ENCODE data around the gene E4F1.

The E4F1 gene

DNA sequence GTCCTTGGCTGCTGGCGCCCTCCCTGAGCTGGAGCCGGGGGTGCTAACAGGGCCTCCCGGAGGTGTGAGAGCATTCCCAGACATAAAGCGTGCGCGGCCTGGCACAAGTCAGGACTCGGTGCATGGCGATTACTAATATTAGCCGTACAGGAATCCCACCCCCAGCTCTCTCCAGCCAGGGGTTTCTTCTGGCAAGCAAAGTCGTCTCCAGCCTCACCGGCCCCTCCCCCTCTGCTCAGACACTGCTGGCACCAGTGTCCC lies 32.0 kb upstream of the E4F1 start:
- peaks cover 2% of the 10 kb centered on the region for H3K79me2 ChIP-seq
- H3K4me1 ChIP-seq = peaks cover 7% of the 10 kb centered on the region
- H3K4me3 ChIP-seq (ENCODE audit: low read depth, low read length) = no peak overlapping the region
- H3K4me2 ChIP-seq (ENCODE audit: low read length) = no peak overlapping the region
- H3K9ac ChIP-seq = no peak overlapping the region
- H3K27me3 ChIP-seq (ENCODE audit: control insufficient read depth, insufficient read depth, low read length) = no peaks in the 10 kb centered on the region
- no peaks in the 10 kb centered on the region for H3K9me3 ChIP-seq (ENCODE audit: control insufficient read depth, low read length)
- H2AFZ ChIP-seq = no peak overlapping the region
- H3K36me3 ChIP-seq (ENCODE audit: control insufficient read depth, insufficient read depth, low read length) = no peaks in the 10 kb centered on the region
- TF ChIP-seq, protein P1, sequence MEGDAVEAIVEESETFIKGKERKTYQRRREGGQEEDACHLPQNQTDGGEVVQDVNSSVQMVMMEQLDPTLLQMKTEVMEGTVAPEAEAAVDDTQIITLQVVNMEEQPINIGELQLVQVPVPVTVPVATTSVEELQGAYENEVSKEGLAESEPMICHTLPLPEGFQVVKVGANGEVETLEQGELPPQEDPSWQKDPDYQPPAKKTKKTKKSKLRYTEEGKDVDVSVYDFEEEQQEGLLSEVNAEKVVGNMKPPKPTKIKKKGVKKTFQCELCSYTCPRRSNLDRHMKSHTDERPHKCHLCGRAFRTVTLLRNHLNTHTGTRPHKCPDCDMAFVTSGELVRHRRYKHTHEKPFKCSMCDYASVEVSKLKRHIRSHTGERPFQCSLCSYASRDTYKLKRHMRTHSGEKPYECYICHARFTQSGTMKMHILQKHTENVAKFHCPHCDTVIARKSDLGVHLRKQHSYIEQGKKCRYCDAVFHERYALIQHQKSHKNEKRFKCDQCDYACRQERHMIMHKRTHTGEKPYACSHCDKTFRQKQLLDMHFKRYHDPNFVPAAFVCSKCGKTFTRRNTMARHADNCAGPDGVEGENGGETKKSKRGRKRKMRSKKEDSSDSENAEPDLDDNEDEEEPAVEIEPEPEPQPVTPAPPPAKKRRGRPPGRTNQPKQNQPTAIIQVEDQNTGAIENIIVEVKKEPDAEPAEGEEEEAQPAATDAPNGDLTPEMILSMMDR (IDR thresholded peaks at IDR 0.05) = no peak
- no peak overlapping the region for H3K27ac ChIP-seq

DNA sequence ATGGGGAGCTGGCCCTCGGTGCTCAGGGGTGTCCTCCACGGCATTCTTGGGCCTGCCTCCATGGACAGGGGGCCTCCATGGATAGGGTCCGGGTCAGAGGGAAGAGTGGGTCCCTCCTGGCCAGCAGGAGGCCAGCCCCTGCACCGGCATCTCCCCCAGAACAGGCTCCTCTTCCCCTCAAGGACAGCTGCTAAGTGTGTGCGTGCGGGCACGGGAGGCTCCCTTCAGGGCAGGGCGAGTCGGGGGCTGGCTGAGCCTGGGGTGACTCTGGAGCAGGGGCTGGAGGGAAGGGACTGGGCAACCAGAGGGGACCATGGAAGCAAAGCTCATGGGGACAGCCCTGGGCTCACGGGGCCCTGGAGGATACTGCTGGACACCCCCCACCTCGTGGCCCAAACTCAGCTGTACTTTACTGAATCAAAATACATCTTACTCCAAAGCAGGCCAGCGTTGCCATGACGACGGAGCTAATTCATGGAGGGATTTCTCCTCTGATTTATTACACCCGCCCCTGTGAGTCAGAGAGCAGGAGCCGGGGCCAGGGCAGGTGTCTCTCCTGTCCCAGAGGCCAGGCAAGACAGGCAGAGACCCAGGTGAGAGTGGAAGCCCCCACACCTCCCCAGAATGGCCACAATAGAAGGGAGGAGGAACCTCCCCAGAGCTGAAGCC lies 29.1 kb upstream of the E4F1 start:
- TF ChIP-seq, protein P1 (IDR thresholded peaks at IDR 0.05) = no peak
- H3K4me3 ChIP-seq (ENCODE audit: low read depth, low read length) = no peak overlapping the region
- no peak overlapping the region for H3K27ac ChIP-seq
- H3K9ac ChIP-seq = no peak overlapping the region
- no peaks in the 10 kb centered on the region for H3K27me3 ChIP-seq (ENCODE audit: control insufficient read depth, insufficient read depth, low read length)
- H3K9me3 ChIP-seq (ENCODE audit: control insufficient read depth, low read length) = no peaks in the 10 kb centered on the region
- H2AFZ ChIP-seq = no peak overlapping the region
- no peaks in the 10 kb centered on the region for H3K36me3 ChIP-seq (ENCODE audit: control insufficient read depth, insufficient read depth, low read length)
- no peak overlapping the region for H3K4me2 ChIP-seq (ENCODE audit: low read length)
- H3K79me2 ChIP-seq = peaks cover 2% of the 10 kb centered on the region
- H3K4me1 ChIP-seq = peaks cover 7% of the 10 kb centered on the region

DNA sequence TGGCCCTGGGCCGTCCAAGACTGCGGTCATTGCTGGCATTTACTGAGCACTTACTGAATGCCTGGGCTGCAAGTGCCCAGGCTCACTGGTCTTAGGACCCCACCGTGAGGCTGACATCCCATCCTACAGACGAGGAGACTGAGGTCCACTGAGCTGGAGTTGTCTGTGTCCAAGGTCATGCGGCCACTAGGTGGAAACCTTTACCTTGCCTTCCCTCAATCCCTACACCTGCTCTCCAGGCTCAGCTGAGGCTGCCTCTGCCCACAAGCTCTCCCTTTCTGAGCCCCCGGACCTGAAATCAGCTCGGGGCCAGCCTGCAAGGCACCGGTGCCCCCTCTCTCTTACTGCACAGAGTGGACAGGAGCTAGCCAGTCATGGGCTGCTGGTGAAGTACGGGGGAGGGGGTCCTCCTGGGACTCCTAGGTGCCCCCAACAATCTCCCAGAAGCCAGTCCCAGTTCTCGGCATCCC lies 28.5 kb upstream of the E4F1 start:
- H3K9me3 ChIP-seq (ENCODE audit: control insufficient read depth, low read length) = no peaks in the 10 kb centered on the region
- peak overlapping the region; percentile 76 for H2AFZ ChIP-seq
- H3K4me2 ChIP-seq (ENCODE audit: low read length) = peak overlapping the region; percentile 82
- H3K9ac ChIP-seq = no peak overlapping the region
- peaks cover 2% of the 10 kb centered on the region for H3K79me2 ChIP-seq
- TF ChIP-seq, protein P1 (IDR thresholded peaks at IDR 0.05) = peak; percentile 44
- no peak overlapping the region for H3K27ac ChIP-seq
- peak overlapping the region; percentile 53 for H3K4me3 ChIP-seq (ENCODE audit: low read depth, low read length)
- H3K27me3 ChIP-seq (ENCODE audit: control insufficient read depth, insufficient read depth, low read length) = no peaks in the 10 kb centered on the region
- H3K36me3 ChIP-seq (ENCODE audit: control insufficient read depth, insufficient read depth, low read length) = no peaks in the 10 kb centered on the region
- H3K4me1 ChIP-seq = peaks cover 7% of the 10 kb centered on the region

DNA sequence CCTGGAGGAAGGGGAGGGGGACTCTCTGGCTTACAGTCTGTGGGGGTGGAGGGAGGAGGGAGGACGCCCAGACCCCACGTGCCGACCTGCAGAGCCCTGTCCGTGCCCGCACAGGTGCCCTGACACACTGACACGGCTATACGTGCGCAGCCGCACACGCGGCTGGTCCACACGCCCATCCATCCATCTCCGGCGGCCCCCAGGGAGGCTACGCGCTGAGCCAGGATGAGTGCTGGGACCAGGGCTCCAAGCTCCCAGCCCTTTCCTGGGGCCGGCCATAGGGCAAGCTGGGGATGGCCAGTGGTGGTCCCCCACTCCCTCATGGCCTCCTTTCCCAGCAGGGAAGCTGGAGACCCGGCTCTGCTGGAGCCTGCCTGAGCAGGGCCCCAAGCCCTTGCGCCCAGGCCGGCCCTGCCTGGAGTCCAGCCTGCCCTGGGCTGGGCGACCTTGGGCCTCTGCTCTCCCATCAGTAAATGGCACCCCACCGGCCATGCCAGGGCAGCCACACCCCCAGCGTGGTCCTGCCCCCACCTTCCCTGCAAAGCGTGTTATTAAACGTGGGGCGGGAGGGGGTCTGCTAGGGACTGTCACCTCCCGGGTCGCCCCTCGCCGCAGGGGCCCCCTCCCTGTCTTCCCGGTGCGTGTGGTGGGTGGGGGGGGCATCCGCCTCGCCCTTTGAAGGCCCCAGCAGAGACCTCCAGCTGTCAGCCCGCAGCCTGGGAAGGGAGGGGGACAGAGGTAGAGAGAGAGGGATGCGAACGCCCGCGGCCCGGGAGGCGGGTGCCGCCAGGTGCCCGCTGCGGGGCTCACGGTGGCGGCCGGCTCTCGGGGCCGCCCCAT lies 27.8 kb upstream of the E4F1 start:
- peaks cover 2% of the 10 kb centered on the region for H3K79me2 ChIP-seq
- no peaks in the 10 kb centered on the region for H3K27me3 ChIP-seq (ENCODE audit: control insufficient read depth, insufficient read depth, low read length)
- no peak overlapping the region for H3K9ac ChIP-seq
- H2AFZ ChIP-seq = peak overlapping the region; percentile 76
- H3K27ac ChIP-seq = no peak overlapping the region
- TF ChIP-seq, protein P1 (IDR thresholded peaks at IDR 0.05) = no peak
- no peaks in the 10 kb centered on the region for H3K9me3 ChIP-seq (ENCODE audit: control insufficient read depth, low read length)
- H3K4me1 ChIP-seq = peaks cover 7% of the 10 kb centered on the region
- H3K36me3 ChIP-seq (ENCODE audit: control insufficient read depth, insufficient read depth, low read length) = no peaks in the 10 kb centered on the region
- peak overlapping the region; percentile 82 for H3K4me2 ChIP-seq (ENCODE audit: low read length)
- peak overlapping the region; percentile 53 for H3K4me3 ChIP-seq (ENCODE audit: low read depth, low read length)

Measured in parathyroid adenoma (tissue), 2 donors.